ENCODE measurements around the gene CLIC4. TPM values are rescaled to one million over a fixed set of nuclear protein-coding genes. Genes with fewer than 3 reads are reported as not detected.

Gene CLIC4
- polyA plus RNA-seq, 1 donor (not counting 4 experiments of a cell fraction or from before 2014, with no cell fraction given), result 130 TPM

GRCh38 chr1:24737368-24738117, 7.7 kb upstream of the CLIC4 start:
- Histone ChIP-seq H3K9me1 (ENCODE audit: control insufficient read depth, extremely low read depth, insufficient read depth, low read length) (no peaks in the 10 kb centered on the region), H3K36me3 (ENCODE audit: control insufficient read depth in 2 of 2, extremely low read depth in 1 of 2, insufficient read depth in 2 of 2, low read length in 2 of 2) (no peaks in the 10 kb centered on the region), H3K9ac (ENCODE audit: control insufficient read depth, extremely low read depth, insufficient read depth, low read length) (no peak overlapping the region), H3K4me2 (ENCODE audit: control insufficient read depth, extremely low read depth, insufficient read depth, low read depth, low read length) (no peak overlapping the region), H4K20me1 (ENCODE audit: control insufficient read depth, extremely low read depth, insufficient read depth, low read length) (no peaks in the 10 kb centered on the region), H3K9me3 (ENCODE audit: control insufficient read depth, low read depth, low read length) (no peaks in the 10 kb centered on the region), H3K27ac (ENCODE audit: control insufficient read depth, insufficient read depth, low read length) (no peak overlapping the region), H3K4me1 (ENCODE audit: control insufficient read depth, extremely low read depth, insufficient read depth, low read length) (peaks cover 5% of the 10 kb centered on the region), H3K4me3 (ENCODE audit: control insufficient read depth in 2 of 3, extremely low read depth in 1 of 3, insufficient read depth in 2 of 3, low read depth in 1 of 3, low read length in 3 of 3) (no peak overlapping the region), H3K79me2 (ENCODE audit: control insufficient read depth, insufficient read depth, low read length) (no peaks in the 10 kb centered on the region), H3K27me3 (ENCODE audit: control insufficient read depth, extremely low read depth, insufficient read depth, low read length) (no peaks in the 10 kb centered on the region), H2AFZ (ENCODE audit: control insufficient read depth, low read length) (no peak overlapping the region)
- TF ChIP-seq EZH2 (IDR thresholded peaks at IDR 0.05; ENCODE audit: low read length), result no peak
- TF ChIP-seq, protein P1, sequence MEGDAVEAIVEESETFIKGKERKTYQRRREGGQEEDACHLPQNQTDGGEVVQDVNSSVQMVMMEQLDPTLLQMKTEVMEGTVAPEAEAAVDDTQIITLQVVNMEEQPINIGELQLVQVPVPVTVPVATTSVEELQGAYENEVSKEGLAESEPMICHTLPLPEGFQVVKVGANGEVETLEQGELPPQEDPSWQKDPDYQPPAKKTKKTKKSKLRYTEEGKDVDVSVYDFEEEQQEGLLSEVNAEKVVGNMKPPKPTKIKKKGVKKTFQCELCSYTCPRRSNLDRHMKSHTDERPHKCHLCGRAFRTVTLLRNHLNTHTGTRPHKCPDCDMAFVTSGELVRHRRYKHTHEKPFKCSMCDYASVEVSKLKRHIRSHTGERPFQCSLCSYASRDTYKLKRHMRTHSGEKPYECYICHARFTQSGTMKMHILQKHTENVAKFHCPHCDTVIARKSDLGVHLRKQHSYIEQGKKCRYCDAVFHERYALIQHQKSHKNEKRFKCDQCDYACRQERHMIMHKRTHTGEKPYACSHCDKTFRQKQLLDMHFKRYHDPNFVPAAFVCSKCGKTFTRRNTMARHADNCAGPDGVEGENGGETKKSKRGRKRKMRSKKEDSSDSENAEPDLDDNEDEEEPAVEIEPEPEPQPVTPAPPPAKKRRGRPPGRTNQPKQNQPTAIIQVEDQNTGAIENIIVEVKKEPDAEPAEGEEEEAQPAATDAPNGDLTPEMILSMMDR (optimal IDR thresholded peaks at IDR 0.05 in 1 of 3, IDR thresholded peaks at IDR 0.05 in 1 of 3, conservative IDR thresholded peaks at IDR 0.05 in 1 of 3; ENCODE audit: extremely low read depth in 1 of 3, insufficient read depth in 2 of 3, low read length in 3 of 3), result no peak
- FAIRE-seq (no peak), DNase-seq (ENCODE audit: low read depth, low spot score) (no peak)
- dilution Hi-C loops (cut with MboI; ENCODE audit: extremely low pct_ligation_motif_present, low sequenced_read_pairs), result no loop called here

DNA sequence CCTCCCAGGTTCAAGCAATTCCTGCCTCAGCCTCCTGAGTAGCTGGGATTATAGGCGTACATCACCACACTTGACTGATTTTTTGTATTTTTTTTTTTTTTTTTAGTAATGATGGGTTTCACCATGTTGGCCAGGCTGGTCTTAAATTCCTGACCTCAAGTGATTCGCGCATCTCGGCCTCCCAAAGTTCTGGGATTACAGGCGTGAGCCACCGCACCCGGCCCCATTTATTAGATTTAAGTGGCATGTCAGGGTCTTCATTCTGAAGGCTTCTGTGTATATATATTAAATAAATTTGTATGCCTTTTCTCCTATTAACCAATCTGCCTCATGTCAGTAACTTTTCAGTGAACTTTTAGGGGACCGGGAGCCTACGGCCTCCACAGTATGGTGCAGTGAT, 6.0 kb upstream of the CLIC4 start:
- H3K4me1 ChIP-seq (ENCODE audit: control insufficient read depth, extremely low read depth, insufficient read depth, low read length), result peaks cover 20% of the 10 kb centered on the region
- no peak overlapping the region for H3K9ac ChIP-seq (ENCODE audit: control insufficient read depth, extremely low read depth, insufficient read depth, low read length)
- FAIRE-seq (no peak), DNase-seq (ENCODE audit: low read depth, low spot score) (no peak)
- no peak overlapping the region for H3K27ac ChIP-seq (ENCODE audit: control insufficient read depth, insufficient read depth, low read length)
- no peaks in the 10 kb centered on the region for H3K27me3 ChIP-seq (ENCODE audit: control insufficient read depth, extremely low read depth, insufficient read depth, low read length)
- H3K4me3 ChIP-seq (ENCODE audit: control insufficient read depth in 2 of 3, extremely low read depth in 1 of 3, insufficient read depth in 2 of 3, low read depth in 1 of 3, low read length in 3 of 3), result no peak overlapping the region
- no peak overlapping the region for H2AFZ ChIP-seq (ENCODE audit: control insufficient read depth, low read length)
- TF ChIP-seq, protein P1 (optimal IDR thresholded peaks at IDR 0.05 in 1 of 3, IDR thresholded peaks at IDR 0.05 in 1 of 3, conservative IDR thresholded peaks at IDR 0.05 in 1 of 3; ENCODE audit: extremely low read depth in 1 of 3, insufficient read depth in 2 of 3, low read length in 3 of 3), result no peak
- no peak for TF ChIP-seq EZH2 (IDR thresholded peaks at IDR 0.05; ENCODE audit: low read length)
- no peaks in the 10 kb centered on the region for H4K20me1 ChIP-seq (ENCODE audit: control insufficient read depth, extremely low read depth, insufficient read depth, low read length)
- H3K9me1 ChIP-seq (ENCODE audit: control insufficient read depth, extremely low read depth, insufficient read depth, low read length), result peaks cover 4% of the 10 kb centered on the region
- dilution Hi-C loops (cut with MboI; ENCODE audit: extremely low pct_ligation_motif_present, low sequenced_read_pairs), result no loop called here
- H3K9me3 ChIP-seq (ENCODE audit: control insufficient read depth, low read depth, low read length), result no peaks in the 10 kb centered on the region
- H3K4me2 ChIP-seq (ENCODE audit: control insufficient read depth, extremely low read depth, insufficient read depth, low read depth, low read length), result no peak overlapping the region
- no peaks in the 10 kb centered on the region for H3K36me3 ChIP-seq (ENCODE audit: control insufficient read depth in 2 of 2, extremely low read depth in 1 of 2, insufficient read depth in 2 of 2, low read length in 2 of 2)
- H3K79me2 ChIP-seq (ENCODE audit: control insufficient read depth, insufficient read depth, low read length), result no peaks in the 10 kb centered on the region

Data from keratinocyte (primary cell).